NCI-H146 treated with DMSO at 0.1 percent for 48 hours (cell line): ENCODE measurements around the gene OPCML.

Experiments used
- DNase-seq: peaks from one replicate; lab custom pipeline; 2025; ENCODE audit not compliant: unreplicated experiment; lab: John Stamatoyannopoulos, UW

Gene OPCML

DNA sequence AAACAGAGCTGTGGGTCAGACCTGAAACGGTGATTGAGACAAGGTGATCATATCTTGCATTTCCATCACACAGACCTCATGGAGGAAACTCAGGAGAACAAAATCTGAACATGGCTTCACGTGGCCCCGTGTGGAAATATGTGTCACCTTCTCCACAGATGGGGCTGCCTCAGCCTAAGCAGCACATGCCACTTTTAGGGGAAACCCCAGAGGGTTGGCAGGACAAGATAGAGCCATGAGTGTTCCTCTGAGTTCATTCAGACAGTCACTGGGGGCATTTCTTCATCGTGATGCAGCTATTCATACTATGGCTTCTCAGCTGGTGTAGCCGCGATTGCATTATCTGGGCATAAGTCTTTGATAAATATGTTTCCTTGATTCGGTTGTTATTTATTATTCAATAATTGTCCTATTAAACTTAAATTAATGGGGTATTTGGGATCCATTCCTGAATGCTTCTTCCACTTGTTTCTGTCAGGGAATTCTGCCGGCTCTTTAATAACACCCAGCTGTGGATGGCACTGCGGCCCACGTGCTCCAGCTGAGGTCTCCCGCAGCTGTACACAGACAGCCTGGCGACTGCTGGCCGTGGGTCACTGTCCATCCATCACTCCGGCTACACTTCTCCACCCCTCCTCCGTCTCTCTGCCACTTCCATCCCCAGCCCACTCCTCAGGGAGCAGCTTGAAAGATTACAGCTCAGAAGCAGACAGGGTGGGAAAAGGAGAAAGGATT lies 485.1 kb downstream of the OPCML start:
- DNase-seq: no peak

DNA sequence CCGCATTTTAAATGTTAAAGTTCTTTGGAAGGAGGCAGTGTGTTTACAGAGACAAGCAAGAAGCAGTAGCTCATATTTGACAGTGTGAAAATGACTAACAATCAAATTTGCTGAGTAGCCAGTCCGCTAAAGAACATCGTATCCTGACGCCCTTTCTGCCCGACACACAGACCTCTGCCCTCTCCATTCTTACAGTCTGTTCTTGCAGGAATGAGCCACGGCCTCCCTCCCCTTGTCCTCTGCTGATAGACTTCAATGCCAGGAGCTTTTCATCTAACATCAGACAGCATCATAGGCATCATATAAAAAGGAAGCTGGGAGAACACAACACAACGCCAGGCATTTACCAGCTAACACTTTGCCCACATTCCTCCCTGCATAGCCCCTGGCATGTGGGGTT lies 486.0 kb downstream of the OPCML start:
- DNase-seq: no peak

DNA sequence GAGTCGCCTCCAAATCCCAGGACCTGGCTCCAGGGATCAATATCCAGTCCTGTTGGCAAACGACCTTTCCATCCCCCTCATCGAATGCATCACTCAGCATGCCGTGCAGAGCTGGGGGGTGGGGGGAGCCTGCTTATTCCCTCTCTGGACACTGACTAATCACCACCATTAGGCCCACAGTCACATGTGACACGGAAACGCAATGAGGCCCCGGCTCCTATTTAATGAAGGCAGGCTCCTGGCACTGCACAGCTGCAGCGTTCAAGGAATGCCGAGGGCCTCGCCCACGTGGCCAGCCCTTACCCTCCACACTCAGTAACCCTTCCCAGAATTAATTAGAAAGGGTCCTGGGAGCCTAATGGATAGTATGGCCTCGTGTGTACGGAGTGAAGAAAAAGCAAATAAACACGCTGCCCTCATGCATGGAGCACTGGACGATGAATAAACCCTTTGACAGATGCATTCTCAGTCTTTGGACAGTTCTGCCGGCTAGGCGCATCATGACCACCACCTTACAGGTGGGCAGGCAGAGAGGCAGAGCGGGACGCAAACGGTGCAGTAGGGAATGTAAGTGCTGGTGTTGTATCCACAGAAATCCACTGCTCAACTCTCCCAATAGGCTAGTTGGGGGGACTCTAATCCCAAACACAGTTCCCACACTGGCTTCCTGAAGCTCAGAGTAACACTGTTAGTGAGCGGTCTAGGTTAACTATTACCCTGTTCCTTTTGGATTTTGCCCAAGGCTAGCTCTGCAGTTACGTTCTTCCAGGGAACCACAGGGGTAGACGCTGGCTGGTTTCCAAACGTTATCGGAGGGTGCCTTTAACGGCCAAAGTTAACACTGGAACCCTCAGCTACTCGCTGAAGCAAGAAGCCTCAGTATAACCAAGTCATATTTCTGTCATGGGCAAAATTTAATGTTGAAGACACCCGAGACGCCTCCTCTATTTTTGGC lies 490.1 kb downstream of the OPCML start:
- DNase-seq: no peak

DNA sequence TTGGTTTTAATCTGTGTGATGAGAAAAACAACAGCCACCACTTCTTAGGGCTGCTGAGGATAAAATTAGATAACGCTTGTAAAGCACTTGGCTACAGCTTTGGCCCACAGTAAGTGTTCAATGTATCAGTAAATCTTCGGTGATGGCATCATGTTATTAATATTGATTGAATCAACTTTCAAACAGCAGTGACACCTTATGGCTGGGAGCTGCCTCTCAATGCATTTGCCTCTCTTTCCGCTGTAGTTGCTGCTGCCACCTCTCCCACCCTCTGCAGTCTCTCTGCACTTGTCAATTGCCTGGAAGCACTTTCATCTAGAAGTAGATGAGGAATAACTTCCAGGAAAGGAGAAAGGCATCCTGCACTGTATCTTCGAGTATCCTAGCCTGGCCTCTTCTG lies 491.1 kb downstream of the OPCML start:
- no peak for DNase-seq

DNA sequence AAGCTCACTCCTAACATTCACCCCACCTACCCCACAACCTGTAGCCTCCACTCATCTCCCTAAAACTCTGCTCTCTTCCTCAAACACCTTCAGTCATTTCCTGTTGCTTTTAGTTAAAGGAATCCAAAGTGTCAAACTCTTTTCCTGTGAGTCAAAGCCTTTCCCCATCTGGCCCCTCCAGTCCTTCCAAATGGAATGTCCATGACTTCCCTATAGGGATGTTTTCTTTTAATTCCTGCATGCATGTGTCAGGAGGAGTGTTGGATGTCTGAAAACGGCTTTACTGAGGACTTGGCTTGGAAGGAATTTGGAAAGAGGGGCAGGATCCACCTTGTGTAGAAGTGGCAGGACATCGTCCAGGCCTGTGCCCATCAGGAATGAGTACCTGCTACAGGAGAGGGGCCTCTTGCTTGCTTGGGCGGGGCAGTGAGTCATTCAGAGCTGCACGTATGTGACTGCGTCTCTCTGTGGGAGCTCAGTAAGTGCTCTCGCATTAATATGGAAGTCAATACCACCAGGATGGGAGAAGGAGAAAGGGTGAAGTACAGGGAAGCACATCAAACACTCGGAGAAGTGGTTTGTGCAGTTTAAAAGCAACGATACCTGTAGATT lies 491.9 kb downstream of the OPCML start:
- DNase-seq: no peak

DNA sequence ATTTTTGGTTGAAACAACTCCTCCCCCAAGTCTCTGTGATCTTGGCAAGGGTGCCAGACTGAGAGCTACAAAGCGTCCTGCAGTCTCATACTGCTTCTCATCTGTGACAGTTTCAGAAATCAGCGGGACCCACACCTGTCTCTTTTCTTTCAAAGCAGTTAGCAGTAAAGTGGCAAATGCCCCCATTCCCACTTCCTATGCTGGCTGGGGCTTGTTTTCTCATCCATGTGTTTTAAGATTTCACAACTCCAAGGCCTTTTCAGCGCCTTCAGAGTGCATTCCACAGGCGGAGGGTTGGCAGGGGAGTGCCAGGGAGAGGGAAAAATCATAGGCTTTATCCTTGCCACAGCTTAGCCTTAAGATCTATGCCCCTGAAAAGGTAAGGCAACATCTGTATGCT lies 493.5 kb downstream of the OPCML start:
- DNase-seq: no peak

DNA sequence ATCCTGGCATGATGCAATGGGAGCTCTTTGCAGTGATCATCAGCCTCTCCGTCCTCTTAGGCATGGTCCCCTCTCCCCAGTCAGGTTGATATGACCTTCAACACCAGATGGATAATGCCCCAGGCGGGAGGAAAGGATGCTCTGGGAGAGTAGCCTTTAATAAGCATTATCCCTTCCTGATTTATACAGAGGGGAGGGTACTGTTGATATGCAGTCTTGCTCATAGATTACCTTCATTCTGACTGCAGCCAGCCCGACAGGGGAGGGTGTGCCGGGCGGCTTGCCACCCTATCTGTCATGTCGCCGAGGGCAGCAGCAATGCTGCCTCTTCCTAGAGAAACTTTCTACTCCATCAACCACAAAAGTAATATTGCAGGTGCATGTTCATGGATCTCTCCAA lies 497.4 kb downstream of the OPCML start:
- no peak for DNase-seq

DNA sequence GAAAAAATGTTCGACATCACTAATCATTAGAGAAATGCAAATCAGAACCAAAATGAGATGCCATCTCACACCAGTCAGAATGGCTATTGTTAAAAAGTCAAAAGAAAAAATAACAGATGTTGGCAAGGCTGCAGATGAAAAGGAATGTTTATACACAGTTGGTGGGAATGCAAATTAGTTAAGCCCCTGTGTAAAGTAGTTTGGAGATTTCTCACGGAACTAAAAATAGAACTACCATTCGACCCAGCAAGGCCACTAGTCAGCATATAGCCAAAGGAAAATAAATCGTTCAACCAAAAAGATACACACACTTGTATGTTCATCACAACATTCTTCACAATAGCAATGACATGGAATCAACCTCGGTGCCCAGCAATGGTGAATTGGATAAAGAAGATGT lies 503.2 kb downstream of the OPCML start:
- no peak for DNase-seq

DNA sequence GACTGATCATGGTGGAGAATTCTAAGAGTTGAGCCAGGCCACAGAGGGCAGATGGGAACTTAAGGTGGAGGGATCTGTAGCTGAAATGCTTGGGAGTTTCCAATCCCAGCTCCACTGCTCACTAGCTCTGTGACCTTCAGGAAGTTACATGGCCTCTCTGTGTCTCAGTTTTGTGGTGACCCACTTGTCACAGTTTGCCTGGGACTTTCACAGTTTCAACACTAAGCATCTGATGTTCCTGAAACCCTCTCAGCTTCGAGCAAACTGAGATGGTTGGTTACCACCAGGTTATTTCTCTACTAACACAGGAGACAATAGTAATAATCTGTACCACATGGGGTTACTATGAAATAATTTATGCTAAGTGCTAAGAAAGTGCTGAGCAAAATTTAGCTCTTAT lies 505.3 kb downstream of the OPCML start:
- DNase-seq: no peak

DNA sequence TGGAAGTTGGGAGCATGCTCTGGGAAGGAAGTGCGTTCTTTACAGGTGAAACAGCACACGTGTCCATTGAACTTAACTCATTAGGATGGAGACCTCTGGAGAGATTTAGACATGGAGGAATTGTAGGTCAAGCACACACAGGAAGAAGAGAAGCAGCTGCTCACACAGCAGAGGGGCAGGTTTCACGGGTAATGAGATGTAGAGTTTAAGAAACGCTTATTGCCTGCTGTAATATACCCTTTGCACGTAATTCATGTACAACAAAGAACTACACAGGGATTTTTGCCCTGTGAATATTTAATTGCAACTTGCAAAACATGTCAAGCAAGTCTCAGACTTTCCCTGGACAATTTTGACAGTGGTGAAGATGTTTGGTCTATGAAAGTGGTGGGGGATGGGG lies 508.0 kb downstream of the OPCML start:
- no peak for DNase-seq

DNA sequence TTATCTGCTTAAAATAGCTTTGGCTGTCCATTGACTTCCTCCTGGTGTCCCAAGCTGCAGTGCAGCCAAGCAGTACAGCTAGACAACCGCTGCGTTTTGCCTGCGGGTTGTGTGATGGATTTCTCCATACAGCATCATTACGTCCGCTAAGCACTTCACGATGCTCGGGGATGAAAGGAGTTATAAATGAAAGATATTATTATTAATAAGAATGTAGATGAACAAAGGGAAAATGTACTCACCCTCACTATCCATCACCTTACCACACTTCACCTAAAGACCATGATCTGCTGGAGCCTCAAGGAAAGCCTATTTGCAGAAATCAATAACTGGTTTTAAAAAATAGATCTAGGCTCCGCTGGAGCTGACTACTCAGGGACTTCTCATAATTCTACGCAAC lies 509.1 kb downstream of the OPCML start:
- no peak for DNase-seq

DNA sequence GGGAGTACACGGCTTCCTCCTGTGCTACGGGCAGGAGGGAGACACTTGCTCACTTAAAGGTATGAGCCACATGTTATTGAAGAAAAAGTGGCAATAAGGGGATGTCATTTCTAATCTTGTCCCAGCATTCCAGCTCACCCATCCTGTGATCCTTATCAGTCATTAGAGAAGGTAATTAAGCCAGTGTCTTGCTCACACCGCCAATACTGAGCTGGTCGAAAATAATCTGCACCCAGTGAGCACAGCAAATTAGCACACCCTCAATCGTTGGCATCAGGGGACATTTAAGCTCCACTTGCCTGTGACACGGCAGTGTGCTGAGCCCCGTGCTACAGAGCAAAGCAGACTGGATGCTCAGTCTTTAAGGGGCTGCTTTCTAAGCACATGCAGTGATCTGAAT lies 510.7 kb downstream of the OPCML start:
- DNase-seq: no peak

DNA sequence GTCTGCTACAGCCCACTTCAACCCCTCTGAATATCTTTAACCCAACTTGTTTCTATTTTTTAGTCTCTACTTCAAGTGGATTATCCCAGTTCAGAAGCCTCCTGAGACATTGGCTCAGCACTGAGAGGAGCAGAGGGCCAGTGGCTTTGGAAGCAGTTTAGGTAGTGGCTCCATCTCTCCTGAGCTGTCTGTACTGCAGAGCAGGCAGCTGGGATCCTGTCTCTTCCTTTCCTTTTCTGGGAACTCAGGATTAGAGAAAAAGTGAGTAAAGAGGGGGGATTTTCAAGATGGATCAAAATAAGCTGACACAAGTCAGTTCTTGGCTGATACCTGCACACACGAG lies 512.0 kb downstream of the OPCML start:
- no peak for DNase-seq

DNA sequence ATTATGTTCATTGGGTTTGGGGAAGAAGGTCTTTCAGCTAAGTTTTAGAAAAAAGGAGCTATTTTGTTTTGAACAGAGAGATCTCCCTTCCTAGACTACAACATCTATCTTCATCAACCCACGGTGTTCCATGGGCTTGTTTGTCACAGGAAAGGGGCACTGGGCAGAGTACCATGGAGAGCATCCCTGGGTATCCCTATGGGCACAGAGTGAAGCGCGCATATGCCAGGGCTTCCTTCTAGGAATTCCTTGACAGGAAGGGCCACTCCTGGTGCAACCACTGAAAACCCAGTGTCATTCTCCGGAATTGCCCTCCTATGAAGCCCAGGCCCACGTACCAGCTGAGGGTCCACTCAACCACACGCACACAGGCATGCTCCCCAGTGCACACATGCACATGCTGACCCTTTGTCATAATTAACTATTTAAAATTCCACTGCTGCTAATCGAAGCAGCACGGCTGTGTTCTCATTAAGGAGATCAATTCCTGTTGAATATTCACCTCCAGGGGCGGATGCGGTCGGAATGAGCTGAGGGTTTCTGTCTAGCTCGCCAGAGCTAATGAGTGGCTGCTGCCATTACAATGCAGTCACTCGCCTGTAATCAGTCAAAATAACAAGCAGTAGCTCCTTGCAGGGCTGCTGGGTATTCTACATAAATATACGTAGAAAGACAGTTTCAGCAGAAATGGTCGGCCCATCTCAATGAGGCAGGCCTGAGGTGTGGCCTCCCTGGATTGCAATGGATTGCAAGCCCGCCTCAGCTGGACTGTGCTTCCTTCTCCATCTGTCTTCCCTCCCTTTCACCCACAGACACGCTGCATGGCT lies 512.5 kb downstream of the OPCML start:
- no peak for DNase-seq

DNA sequence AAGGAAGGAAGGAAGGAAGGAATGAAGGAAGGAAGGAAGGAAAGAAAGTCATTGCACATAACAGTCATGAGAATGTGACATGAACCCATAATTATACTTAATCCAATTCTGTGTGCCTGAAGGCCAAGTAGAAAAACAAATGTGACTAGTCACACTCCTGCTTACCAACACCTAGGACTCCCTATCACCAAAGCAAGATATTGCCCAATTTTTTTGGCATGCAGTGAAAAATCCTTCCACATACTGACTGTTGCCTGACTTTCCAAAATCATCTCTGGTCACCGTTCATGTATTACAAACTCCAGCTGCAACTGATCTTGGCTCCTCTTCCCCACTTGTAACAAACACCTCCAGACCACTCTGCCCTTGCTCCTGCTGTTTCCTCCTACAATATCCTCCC lies 516.8 kb downstream of the OPCML start:
- no peak for DNase-seq

DNA sequence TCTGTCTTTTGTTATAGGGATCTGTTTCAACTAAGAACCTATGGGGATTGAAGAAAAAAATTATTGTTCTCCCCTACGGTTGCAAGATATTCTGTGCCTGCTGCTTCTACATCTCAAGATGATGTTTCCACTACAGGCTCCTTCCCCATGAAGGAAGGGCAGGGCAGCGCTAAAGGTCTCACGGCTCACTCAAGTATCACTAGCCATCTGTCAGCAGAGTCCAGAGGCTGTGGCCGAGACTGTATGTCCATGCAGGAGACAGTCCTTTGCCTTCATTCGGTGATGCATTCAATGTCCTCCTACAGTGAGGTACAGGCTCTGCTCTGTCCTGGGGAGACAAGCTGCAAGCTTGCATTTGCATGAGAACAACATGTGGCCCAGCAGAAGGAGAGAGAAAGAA lies 518.0 kb downstream of the OPCML start:
- no peak for DNase-seq

DNA sequence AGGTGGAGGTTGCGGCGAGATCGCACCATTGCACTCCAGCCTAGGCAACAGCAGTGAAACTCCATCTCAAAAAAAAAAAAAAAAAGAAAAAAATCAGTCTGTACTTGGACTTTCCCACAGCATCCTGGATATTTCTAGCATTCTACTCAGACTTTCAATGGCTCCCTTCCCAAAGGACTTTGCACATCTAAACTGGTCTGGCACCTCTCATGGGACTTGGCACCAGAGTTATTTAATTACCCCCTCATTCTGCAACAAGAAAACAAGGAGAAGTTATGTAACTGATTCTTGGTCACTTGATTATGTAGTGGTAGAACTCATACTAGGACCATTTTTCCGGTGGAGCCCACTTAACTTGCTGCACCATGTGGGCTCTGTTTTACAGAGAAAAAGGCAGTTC lies 519.5 kb downstream of the OPCML start:
- no peak for DNase-seq

DNA sequence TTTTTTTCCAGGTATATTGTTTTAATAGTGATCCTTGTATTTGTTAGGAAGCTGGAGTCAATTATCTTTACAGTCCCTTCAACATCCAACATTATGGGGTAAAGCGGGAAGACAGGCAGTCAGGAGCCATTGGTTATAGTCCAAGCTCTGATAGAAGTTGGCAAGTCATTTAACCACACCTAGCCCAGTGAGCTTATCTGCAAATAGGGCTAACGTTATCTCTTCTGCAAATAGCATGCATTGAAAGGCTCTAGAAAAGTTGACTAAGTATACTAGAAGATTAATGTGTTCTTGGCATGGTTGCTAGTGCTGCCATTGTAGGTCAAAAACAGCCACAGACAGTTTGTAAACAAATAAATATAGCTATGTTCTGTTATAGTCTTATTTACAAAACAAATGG lies 520.7 kb downstream of the OPCML start:
- DNase-seq: no peak

DNA sequence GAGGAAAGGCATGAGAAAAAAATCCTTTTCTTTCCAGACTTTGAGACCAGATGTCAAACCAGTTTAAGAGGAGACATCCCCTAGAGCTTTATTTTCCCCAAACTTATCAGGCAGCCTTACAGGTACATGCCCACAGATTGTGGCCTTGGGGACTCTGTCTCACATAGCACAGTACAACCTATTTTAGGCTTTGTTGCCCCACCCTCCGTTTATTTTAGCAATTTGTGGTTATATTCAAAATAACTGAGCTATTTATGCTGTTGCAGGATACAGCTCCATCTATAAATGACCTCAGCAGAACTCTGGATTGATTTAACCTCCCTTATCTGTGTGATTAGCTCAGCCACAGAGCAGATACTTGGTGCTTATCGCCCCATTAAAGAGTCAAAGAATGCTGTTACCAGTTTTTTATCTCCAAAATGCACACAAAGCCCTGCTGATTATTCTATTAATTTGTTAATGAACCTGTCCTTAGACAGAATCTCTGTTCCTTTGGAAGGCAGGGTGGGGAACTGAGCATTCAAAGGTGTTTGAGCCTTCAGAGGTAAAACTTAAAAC lies 525.2 kb downstream of the OPCML start:
- DNase-seq: no peak

DNA sequence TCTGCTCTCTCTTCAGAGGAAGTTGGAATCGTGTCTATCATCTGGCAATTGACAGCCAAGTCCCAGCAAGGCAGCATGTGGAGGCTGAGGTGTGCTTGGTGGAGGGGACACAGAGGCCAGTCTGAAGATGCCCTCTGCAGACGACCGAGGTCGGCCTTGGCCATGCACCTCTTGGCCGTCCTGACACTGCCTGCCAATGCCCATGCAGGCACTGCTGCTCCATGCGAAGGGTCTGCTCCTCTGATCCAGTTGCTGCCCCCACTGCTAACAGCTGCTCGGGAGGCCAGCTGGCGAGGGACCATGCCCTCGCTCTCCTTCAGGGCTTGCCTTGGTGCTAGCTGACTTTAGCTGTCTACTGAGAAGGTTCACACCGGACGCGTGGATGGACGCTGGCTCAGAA lies 527.9 kb downstream of the OPCML start:
- no peak for DNase-seq

DNA sequence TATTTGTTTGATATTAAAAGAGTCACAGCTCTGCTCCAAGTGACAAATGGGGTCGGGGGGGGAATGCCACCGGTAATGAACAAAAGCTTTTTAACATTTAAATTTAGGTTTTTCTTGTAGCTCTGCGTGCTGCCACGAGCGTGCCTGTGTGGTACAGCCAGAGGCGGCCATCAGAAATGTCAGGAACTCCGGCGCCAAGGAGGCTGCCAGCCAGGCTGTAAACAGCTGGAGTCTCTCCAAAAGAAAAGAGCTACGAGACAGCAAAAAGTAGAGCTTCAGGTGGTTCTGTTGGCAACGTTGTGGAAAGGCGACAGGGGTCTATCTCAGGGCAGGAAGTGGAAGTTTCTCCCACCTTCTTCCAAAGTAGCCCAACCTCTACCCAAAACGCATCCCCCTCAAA lies 532.8 kb downstream of the OPCML start:
- DNase-seq: no peak
